ENCODE results near the gene TMEM178A. TPM values are rescaled to one million over a fixed set of nuclear protein-coding genes. Genes with fewer than 3 reads are reported as not detected.

Gene TMEM178A
- total RNA-seq, 1 experiment from 2014 or later = 7.5 TPM

- WGBS (ENCODE audit: extremely low coverage, insufficient read length, low lambda C conversion rate) = no CpG with 5 or more reads among the region's 2 CpGs
- TF ChIP-seq CTCF (conservative IDR thresholded peaks at IDR 0.05) = no peak
Observed at GRCh38 chr2:39762448-39762847, 96.7 kb downstream of the TMEM178A start.

More at GRCh38 chr2:39762448-39762847, 96.7 kb downstream of the TMEM178A start:
- no peak overlapping the region for H3K23ac ChIP-seq (ENCODE audit: insufficient read length, low read depth, low read length)
- no peaks in the 10 kb centered on the region for H3K23me2 ChIP-seq (ENCODE audit: insufficient read length, low read depth, low read length, poor library complexity, severe bottlenecking)
- Mint-ChIP-seq H3K4me1 (peaks cover 0 to 4% of the 10 kb centered on the region in 2 experiments; a peak in 1 of 4 replicates), H3K4me3 (no peak overlapping the region), H3K9me3 (no peaks in the 10 kb centered on the region), H3K27me3 (ENCODE audit: low read depth) (no peaks in the 10 kb centered on the region), H3K27ac (no peak overlapping the region), H3K36me3 (ENCODE audit: insufficient read depth in 1 of 3, low read depth in 3 of 3) (peaks cover 16 to 63% (median 46%) of the 10 kb centered on the region in 3 experiments; a peak in 6 of 7 replicates)
- DNase-seq = no peak
- H3K9me3 ChIP-seq (ENCODE audit: control insufficient read depth, low read depth, low read length) = no peaks in the 10 kb centered on the region
- no peak overlapping the region for H2BK20ac ChIP-seq (ENCODE audit: low read depth, low read length, poor library complexity, severe bottlenecking)
- no peak overlapping the region for H2AFZ ChIP-seq (ENCODE audit: low read length)
- no peaks in the 10 kb centered on the region for H3K79me2 ChIP-seq (ENCODE audit: insufficient read depth, low read length)
- no peak overlapping the region for H3T11ph ChIP-seq (ENCODE audit: low read length)
- H3K4me1 ChIP-seq (ENCODE audit: insufficient read depth, low read length) = no peaks in the 10 kb centered on the region
- no peak overlapping the region for H3K4me2 ChIP-seq (ENCODE audit: insufficient read depth, insufficient read length, low read length)
- no peak overlapping the region for H4K91ac ChIP-seq (ENCODE audit: insufficient read length, low read depth, low read length)
- no peak overlapping the region for H3K18ac ChIP-seq (ENCODE audit: insufficient read length, low read depth, low read length)
- H2BK15ac ChIP-seq (ENCODE audit: low read depth, low read length) = no peak overlapping the region
- no peak overlapping the region for H3K14ac ChIP-seq (ENCODE audit: insufficient read depth, low read length)
- H3K4ac ChIP-seq (ENCODE audit: low read depth, low read length) = no peak overlapping the region
- no peak overlapping the region for H3K9ac ChIP-seq (ENCODE audit: extremely low read depth, insufficient read length, low read length)
- H3K27me3 ChIP-seq (ENCODE audit: insufficient read depth, low read length) = no peaks in the 10 kb centered on the region
- no peak overlapping the region for H3K27ac ChIP-seq (ENCODE audit: insufficient read length, low read depth, low read length)
- H3K56ac ChIP-seq (ENCODE audit: insufficient read length, low read depth, low read length) = no peak overlapping the region
- no peak overlapping the region for H2BK5ac ChIP-seq (ENCODE audit: insufficient read length, low read length)
- no peak overlapping the region for H2BK12ac ChIP-seq (ENCODE audit: insufficient read length, low read depth, low read length)
- no peaks in the 10 kb centered on the region for H4K20me1 ChIP-seq (ENCODE audit: control insufficient read depth, insufficient read depth, insufficient read length)
- H2BK120ac ChIP-seq (ENCODE audit: low read depth, low read length, poor library complexity, severe bottlenecking) = no peak overlapping the region
- H3K79me1 ChIP-seq (ENCODE audit: insufficient read depth, low read depth, low read length, poor library complexity, severe bottlenecking) = no peaks in the 10 kb centered on the region
- H2AK5ac ChIP-seq (ENCODE audit: insufficient read length, low read length) = no peak overlapping the region
- no peak overlapping the region for H4K5ac ChIP-seq (ENCODE audit: insufficient read length, low read depth, low read length)
- H4K8ac ChIP-seq (replicated peaks; ENCODE audit: insufficient read length, low read depth, low read length) = no peak overlapping the region

Other genes starting within 250 kb of the TMEM178A start
- gene MAP4K3, start 228.6 kb upstream of the TMEM178A start, total RNA-seq (2021) = 34.6 and 37.9 TPM in 2 replicates
- gene THUMPD2, start 113.3 kb downstream of the TMEM178A start, total RNA-seq (2021) = 18.0 and 19.5 TPM in 2 replicates

Data from H9 (cell line).